HEK293 (cell line): ENCODE results near the gene OGFOD3.
"Not testable (repeated sequence)": the region's sequence is repeated elsewhere in the genome, so short reads cannot be mapped to it uniquely, and the experiment has no call there.

Experiments
- YY1 ChIP-seq: fragments of 450-650 bp; formaldehyde crosslinking; IDR thresholded peaks from 2 replicates; pipeline ENCODE4 v1.5.1; 2018; ENCODE audit warnings: missing biosample characterization, missing genetic modification characterization
- ZBTB17 ChIP-seq: fragments of 450-650 bp; formaldehyde crosslinking; IDR thresholded peaks from 2 replicates; pipeline ENCODE4 v1.5.1; 2016; ENCODE audit warnings: missing biosample characterization, missing genetic modification characterization
- ZNF274 ChIP-seq, 2 experiments: fragments of 200-500 bp in 1 of 2; fragments of 450-650 bp in 1 of 2; sonication (Bioruptor generic) in 1 of 2; formaldehyde crosslinking in 1 of 2; IDR thresholded peaks; 2 replicates each; pipeline versions ENCODE4 v1.5.1 to v1.6.1; 2014 to 2016; ENCODE audit warnings: borderline replicate concordance in 1 of 2, inconsistent platforms in 1 of 2, low read length in 1 of 2, missing biosample characterization in 1 of 2, missing genetic modification characterization in 1 of 2
- TF ChIP-seq, protein P1 (sequence below): fragments of 450-650 bp; formaldehyde crosslinking; IDR thresholded peaks from 2 replicates; pipeline ENCODE4 v1.5.1; 2016; ENCODE audit warnings: missing biosample characterization, missing genetic modification characterization

DNA sequence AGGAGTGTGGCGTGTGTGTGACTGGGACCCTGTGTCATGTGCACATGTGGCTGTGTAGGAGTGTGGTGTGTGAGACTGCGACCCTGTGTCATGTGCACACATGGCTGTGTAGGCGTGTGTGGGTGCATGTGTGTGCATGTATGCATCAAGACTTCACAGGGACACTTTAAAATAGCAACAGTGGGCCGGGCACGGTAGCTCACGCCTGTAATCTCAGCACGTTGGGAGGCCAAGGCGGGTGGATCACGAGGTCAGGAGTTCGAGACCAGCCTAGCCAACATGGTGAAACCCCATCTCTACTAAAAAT lies 36.7 kb downstream of the OGFOD3 start:
- not testable (repeated sequence) for TF ChIP-seq YY1; ZNF274 (IDR thresholded peaks at IDR 0.05; ENCODE audit: low read length); ZNF274 (tag by site-specific recombination; IDR thresholded peaks at IDR 0.05; ENCODE audit: borderline replicate concordance); ZBTB17 (tag by site-specific recombination)
- TF ChIP-seq, protein P1, sequence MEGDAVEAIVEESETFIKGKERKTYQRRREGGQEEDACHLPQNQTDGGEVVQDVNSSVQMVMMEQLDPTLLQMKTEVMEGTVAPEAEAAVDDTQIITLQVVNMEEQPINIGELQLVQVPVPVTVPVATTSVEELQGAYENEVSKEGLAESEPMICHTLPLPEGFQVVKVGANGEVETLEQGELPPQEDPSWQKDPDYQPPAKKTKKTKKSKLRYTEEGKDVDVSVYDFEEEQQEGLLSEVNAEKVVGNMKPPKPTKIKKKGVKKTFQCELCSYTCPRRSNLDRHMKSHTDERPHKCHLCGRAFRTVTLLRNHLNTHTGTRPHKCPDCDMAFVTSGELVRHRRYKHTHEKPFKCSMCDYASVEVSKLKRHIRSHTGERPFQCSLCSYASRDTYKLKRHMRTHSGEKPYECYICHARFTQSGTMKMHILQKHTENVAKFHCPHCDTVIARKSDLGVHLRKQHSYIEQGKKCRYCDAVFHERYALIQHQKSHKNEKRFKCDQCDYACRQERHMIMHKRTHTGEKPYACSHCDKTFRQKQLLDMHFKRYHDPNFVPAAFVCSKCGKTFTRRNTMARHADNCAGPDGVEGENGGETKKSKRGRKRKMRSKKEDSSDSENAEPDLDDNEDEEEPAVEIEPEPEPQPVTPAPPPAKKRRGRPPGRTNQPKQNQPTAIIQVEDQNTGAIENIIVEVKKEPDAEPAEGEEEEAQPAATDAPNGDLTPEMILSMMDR: not testable (repeated sequence)
